ENCODE results near the gene FCRLA. TPM values are rescaled to one million over a fixed set of nuclear protein-coding genes. Genes with fewer than 3 reads are reported as not detected.

The FCRLA gene
- total RNA-seq, 4 donors from 2014 or later, result 0.62 TPM; not detected in 3

DNA sequence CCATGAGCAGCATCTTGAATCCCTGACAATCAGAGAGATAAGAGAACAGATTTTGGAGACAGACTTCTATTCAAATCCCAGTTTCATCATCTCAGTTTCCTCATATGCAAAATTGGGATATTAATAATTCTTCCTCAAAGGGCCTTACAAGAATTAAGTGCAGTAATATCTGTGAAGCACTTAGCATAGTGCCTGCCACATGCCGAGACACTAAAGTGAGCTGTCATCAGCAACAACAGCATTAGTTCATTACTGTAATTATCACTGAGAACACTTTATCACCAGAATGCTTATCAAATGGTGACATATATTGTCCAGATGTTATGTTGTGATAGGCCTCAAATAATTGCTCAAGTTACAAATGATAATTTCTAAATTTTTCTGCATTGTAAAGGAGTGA lies 13.4 kb downstream of the FCRLA start:
- H3K27ac ChIP-seq, result no peak overlapping the region
- H3K27me3 ChIP-seq, result peaks cover 0 to 34% (median 0%) of the 10 kb centered on the region in 4 donors
- intact Hi-C loops (cut with DNase I), result no loop called here
- no peak for DNase-seq
- no peaks in the 10 kb centered on the region for H3K9me3 ChIP-seq
- H3K4me3 ChIP-seq, result no peak overlapping the region
- H3K36me3 ChIP-seq, result no peaks in the 10 kb centered on the region
- peaks cover 0 to 5% (median under 1%) of the 10 kb centered on the region in 3 donors for H3K4me1 ChIP-seq
- 91 to 92% methylated on average over 1 of the region's 1 CpG for WGBS, 2 donors
- no peak for TF ChIP-seq POLR2A (IDR thresholded peaks at IDR 0.05)
- TF ChIP-seq, protein P1, sequence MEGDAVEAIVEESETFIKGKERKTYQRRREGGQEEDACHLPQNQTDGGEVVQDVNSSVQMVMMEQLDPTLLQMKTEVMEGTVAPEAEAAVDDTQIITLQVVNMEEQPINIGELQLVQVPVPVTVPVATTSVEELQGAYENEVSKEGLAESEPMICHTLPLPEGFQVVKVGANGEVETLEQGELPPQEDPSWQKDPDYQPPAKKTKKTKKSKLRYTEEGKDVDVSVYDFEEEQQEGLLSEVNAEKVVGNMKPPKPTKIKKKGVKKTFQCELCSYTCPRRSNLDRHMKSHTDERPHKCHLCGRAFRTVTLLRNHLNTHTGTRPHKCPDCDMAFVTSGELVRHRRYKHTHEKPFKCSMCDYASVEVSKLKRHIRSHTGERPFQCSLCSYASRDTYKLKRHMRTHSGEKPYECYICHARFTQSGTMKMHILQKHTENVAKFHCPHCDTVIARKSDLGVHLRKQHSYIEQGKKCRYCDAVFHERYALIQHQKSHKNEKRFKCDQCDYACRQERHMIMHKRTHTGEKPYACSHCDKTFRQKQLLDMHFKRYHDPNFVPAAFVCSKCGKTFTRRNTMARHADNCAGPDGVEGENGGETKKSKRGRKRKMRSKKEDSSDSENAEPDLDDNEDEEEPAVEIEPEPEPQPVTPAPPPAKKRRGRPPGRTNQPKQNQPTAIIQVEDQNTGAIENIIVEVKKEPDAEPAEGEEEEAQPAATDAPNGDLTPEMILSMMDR (IDR thresholded peaks at IDR 0.05), result no peak

GRCh38 chr1:161720956-161721737 lies 14.1 kb downstream of the FCRLA start, which contains the start of gene FCRLB:
FCRLB (plus strand) TSS chr1:161721544; CDS start chr1:161722673, 1,129 bp downstream.
- H3K4me3 ChIP-seq, result no peak within 1 kb of the TSS
- intact Hi-C loops (cut with DNase I), result no loop called here
- H3K36me3 ChIP-seq, result no peaks in the 10 kb centered on the region
- peaks cover 1 to 12% (median 5%) of the 10 kb centered on the region in 3 donors for H3K4me1 ChIP-seq
- no peak within 1 kb of the TSS for H3K27ac ChIP-seq
- H3K27me3 ChIP-seq, result peaks cover 0 to 26% (median 0%) of the 10 kb centered on the region in 4 donors
- no peak for DNase-seq
- no peak for TF ChIP-seq POLR2A (IDR thresholded peaks at IDR 0.05)
- TF ChIP-seq, protein P1 (IDR thresholded peaks at IDR 0.05), result no peak
- no peaks in the 10 kb centered on the region for H3K9me3 ChIP-seq
- WGBS, 2 donors, result 47 to 63% methylated on average over 3 to 4 of the region's 4 CpGs

DNA sequence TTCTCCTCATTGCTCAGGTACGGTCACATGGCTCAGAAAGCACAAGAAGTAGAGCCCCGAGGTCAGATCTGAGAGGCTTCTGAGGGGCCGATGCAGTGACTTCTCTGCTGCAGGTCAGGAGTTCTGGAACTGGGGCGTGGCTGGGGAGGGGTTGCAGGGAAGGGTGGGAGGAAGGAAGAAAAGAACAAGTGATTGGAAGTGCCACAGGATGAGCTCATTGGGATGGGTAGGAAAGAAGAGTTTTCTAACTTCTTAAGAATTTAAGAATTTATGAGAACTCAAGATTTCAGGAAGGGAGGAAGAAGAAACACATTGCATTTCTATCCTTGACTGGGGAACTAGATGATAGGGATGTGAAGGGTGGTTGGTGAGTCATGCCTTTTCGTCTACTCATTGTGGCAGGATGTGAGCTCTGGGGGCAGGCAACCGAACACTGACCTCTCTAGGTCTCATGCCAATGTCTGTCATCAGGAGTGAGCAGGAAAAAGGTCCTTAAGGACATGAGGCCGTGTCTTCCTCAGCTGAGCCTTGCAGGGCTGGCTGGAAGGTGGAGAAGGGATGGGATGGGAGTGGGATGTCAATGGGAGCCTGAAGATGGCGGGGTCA lies 14.8 kb downstream of the FCRLA start:
- H3K4me3 ChIP-seq, result no peak overlapping the region
- no peak overlapping the region for H3K27ac ChIP-seq
- DNase-seq, result no peak
- H3K4me1 ChIP-seq, result peaks cover 5 to 15% (median 5%) of the 10 kb centered on the region in 3 donors
- no peaks in the 10 kb centered on the region for H3K9me3 ChIP-seq
- TF ChIP-seq POLR2A (IDR thresholded peaks at IDR 0.05), result no peak
- TF ChIP-seq, protein P1 (IDR thresholded peaks at IDR 0.05), result no peak
- intact Hi-C loops (cut with DNase I), result no loop called here
- peaks cover 0 to 24% (median 0%) of the 10 kb centered on the region in 4 donors for H3K27me3 ChIP-seq
- 48 to 54% methylated on average over 8 of the region's 8 CpGs for WGBS, 2 donors
- no peaks in the 10 kb centered on the region for H3K36me3 ChIP-seq

GRCh38 chr1:161722406-161722805 lies 15.4 kb downstream of the FCRLA start:
- WGBS, 2 donors, result no CpG with 5 or more reads among the region's 1 CpG
- no peak for DNase-seq
- H3K27me3 ChIP-seq, result peaks cover 0 to 24% (median 0%) of the 10 kb centered on the region in 4 donors
- no peaks in the 10 kb centered on the region for H3K36me3 ChIP-seq
- H3K4me1 ChIP-seq, result peaks cover 5 to 19% (median 5%) of the 10 kb centered on the region in 3 donors
- intact Hi-C loops (cut with DNase I), result no loop called here
- H3K27ac ChIP-seq, result no peak overlapping the region
- H3K4me3 ChIP-seq, result no peak overlapping the region
- no peaks in the 10 kb centered on the region for H3K9me3 ChIP-seq
- no peak for TF ChIP-seq POLR2A (IDR thresholded peaks at IDR 0.05)
- TF ChIP-seq, protein P1 (IDR thresholded peaks at IDR 0.05), result no peak
